ENCODE measurements around the gene SEZ6L. TPM values are rescaled to one million over a fixed set of nuclear protein-coding genes. Genes with fewer than 3 reads are reported as not detected.

The SEZ6L gene
- polyA plus RNA-seq, 2 of the 4 experiments (the other 2 are of a cell fraction): not detected

GRCh38 chr22:26295563-26296126 lies 126.4 kb downstream of the SEZ6L start:
- 11% methylated on average over 3 of the region's 3 CpGs for WGBS (ENCODE audit: missing lambda C conversion rate)
- ATAC-seq (no peak), FAIRE-seq (no peak), DNase-seq (ENCODE audit: low read depth in 1 of 2, low spot score in 1 of 2) (no peak)
- Histone ChIP-seq H3K4me1 (no peaks in the 10 kb centered on the region), H3K27ac (no peak overlapping the region), H3K4me3 (no peak overlapping the region), H3K4me2 (no peak overlapping the region), H3K9me3 (no peaks in the 10 kb centered on the region)
- no peak for TF ChIP-seq RFX5 (IDR thresholded peaks at IDR 0.05)
- TF ChIP-seq, protein P1, sequence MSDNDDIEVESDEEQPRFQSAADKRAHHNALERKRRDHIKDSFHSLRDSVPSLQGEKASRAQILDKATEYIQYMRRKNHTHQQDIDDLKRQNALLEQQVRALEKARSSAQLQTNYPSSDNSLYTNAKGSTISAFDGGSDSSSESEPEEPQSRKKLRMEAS (IDR thresholded peaks at IDR 0.05): no peak
- no peak for TF ChIP-seq HOXA7 (CRISPR knock-in tag; IDR thresholded peaks at IDR 0.05)
- TF ChIP-seq JUN (IDR thresholded peaks at IDR 0.05): no peak
- TF ChIP-seq SREBF2 (IDR thresholded peaks at IDR 0.05): no peak
- TF ChIP-seq FOXS1 (CRISPR knock-in tag; IDR thresholded peaks at IDR 0.05): no peak
- TF ChIP-seq FOSB (CRISPR knock-in tag; IDR thresholded peaks at IDR 0.05): no peak
- TF ChIP-seq POLR2A (IDR thresholded peaks at IDR 0.05; ENCODE audit: low read length): no peak
- no peak for TF ChIP-seq RAD21 (conservative IDR thresholded peaks at IDR 0.05 in 1 of 2, IDR thresholded peaks at IDR 0.05 in 1 of 2)
- TF ChIP-seq HDAC2 (IDR thresholded peaks at IDR 0.05): no peak
- no peak for TF ChIP-seq TP53 (CRISPR knock-in tag; IDR thresholded peaks at IDR 0.05)
- TF ChIP-seq HMGXB4 (CRISPR knock-in tag; IDR thresholded peaks at IDR 0.05; ENCODE audit: borderline replicate concordance): no peak
- TF ChIP-seq BHLHE40 (IDR thresholded peaks at IDR 0.05; ENCODE audit: low read depth, low read length): no peak
- no peak for TF ChIP-seq SMC3 (IDR thresholded peaks at IDR 0.05)
- TF ChIP-seq KDM1A (IDR thresholded peaks at IDR 0.05; ENCODE audit: low read depth): no peak
- TF ChIP-seq TFCP2L1 (CRISPR knock-in tag; IDR thresholded peaks at IDR 0.05): no peak
- no peak for TF ChIP-seq EHF (CRISPR knock-in tag; IDR thresholded peaks at IDR 0.05)
- no peak for TF ChIP-seq ATOH8 (CRISPR knock-in tag; IDR thresholded peaks at IDR 0.05; ENCODE audit: low read depth)
- ChIA-PET POLR2A (no interaction called here), CTCF (no interaction called here)

DNA sequence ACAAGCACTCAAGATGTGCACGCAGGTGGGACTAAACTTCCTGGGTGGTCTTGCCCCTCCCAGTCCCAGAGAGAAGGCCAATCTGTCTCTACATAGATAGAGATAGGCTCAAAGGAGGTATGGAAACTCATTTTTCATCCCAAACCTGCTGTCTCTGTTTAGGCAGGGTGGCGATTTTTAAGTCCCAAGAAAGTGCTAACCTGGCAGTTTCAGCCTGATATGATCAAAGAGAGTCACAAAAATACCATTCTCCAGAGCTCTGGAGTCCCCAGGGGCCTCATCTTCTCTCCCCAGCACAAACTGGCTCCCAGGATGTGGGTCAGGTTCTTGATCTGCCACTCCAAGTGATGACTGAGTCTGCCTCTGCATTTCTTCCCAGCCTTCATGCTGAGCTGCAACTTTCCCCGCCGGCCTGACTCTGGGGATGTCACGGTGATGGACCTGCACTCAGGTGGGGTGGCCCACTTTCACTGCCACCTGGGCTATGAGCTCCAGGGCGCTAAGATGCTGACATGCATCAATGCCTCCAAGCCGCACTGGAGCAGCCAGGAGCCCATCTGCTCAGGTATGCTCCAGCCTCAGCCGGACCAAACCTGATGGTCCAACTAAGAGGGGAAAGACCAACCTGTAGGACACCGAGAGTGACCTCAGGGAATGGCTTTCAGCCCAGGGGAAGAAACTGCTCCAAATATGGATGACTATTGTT lies 129.5 kb downstream of the SEZ6L start:
- ChIA-PET CTCF (interaction anchor here (0.6 to 1.6 kb wide), 2 partner anchors 10 to 518 kb away, joined by 3 read pairs; no protein-coding TSS in a partner anchor), POLR2A (no interaction called here)
- no peak for ATAC-seq
- DNase-seq (ENCODE audit: low read depth in 1 of 2, low spot score in 1 of 2): no peak
- WGBS (ENCODE audit: missing lambda C conversion rate): 3% methylated on average over 4 of the region's 9 CpGs
- Histone ChIP-seq H3K27ac (no peak overlapping the region), H3K4me2 (no peak overlapping the region), H3K9me3 (no peaks in the 10 kb centered on the region), H3K4me3 (no peak overlapping the region), H3K4me1 (no peaks in the 10 kb centered on the region)
- TF ChIP-seq HOXA7 (CRISPR knock-in tag; IDR thresholded peaks at IDR 0.05): no peak
- peak; percentile 62 for TF ChIP-seq MAFK (IDR thresholded peaks at IDR 0.05; ENCODE audit: partially characterized antibody)
- TF ChIP-seq, protein P2, sequence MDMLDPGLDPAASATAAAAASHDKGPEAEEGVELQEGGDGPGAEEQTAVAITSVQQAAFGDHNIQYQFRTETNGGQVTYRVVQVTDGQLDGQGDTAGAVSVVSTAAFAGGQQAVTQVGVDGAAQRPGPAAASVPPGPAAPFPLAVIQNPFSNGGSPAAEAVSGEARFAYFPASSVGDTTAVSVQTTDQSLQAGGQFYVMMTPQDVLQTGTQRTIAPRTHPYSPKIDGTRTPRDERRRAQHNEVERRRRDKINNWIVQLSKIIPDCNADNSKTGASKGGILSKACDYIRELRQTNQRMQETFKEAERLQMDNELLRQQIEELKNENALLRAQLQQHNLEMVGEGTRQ (IDR thresholded peaks at IDR 0.05): no peak
- no peak for FAIRE-seq

GRCh38 chr22:26302726-26303125 lies 133.5 kb downstream of the SEZ6L start:
- POLR2A ChIA-PET: no interaction called here
- no peak for DNase-seq (ENCODE audit: low read depth in 1 of 2, low spot score in 1 of 2)
- no peaks in the 10 kb centered on the region for H3K4me1 ChIP-seq
- ATAC-seq: no peak
- no peak for FAIRE-seq
- CTCF ChIA-PET: interaction anchor here (1.2 kb wide), 1 partner anchor 19 kb away, joined by 3 read pairs; no protein-coding TSS in a partner anchor
- no peaks in the 10 kb centered on the region for H3K9me3 ChIP-seq
- H3K4me3 ChIP-seq: no peak overlapping the region
- H3K27ac ChIP-seq: no peak overlapping the region
- WGBS (ENCODE audit: missing lambda C conversion rate): 0% methylated on average over 4 of the region's 4 CpGs
- no peak overlapping the region for H3K4me2 ChIP-seq
- no peak for TF ChIP-seq ZFP36 (IDR thresholded peaks at IDR 0.05; ENCODE audit: borderline replicate concordance, partially characterized antibody)
- no peak for TF ChIP-seq CBX8 (IDR thresholded peaks at IDR 0.05)
- no peak for TF ChIP-seq SREBF2 (IDR thresholded peaks at IDR 0.05)
- TF ChIP-seq, protein P2 (IDR thresholded peaks at IDR 0.05): no peak
- no peak for TF ChIP-seq EHF (CRISPR knock-in tag; IDR thresholded peaks at IDR 0.05)
- no peak for TF ChIP-seq HOXB13 (CRISPR knock-in tag; IDR thresholded peaks at IDR 0.05; ENCODE audit: low read depth)
- no peak for TF ChIP-seq FOSB (CRISPR knock-in tag; IDR thresholded peaks at IDR 0.05)
- no peak for TF ChIP-seq CBX2 (IDR thresholded peaks at IDR 0.05; ENCODE audit: borderline replicate concordance, low read depth)
- TF ChIP-seq POLR2AphosphoS2 (conservative IDR thresholded peaks at IDR 0.05; ENCODE audit: low read length): no peak
- no peak for TF ChIP-seq SMC3 (IDR thresholded peaks at IDR 0.05)
- TF ChIP-seq, protein P3, sequence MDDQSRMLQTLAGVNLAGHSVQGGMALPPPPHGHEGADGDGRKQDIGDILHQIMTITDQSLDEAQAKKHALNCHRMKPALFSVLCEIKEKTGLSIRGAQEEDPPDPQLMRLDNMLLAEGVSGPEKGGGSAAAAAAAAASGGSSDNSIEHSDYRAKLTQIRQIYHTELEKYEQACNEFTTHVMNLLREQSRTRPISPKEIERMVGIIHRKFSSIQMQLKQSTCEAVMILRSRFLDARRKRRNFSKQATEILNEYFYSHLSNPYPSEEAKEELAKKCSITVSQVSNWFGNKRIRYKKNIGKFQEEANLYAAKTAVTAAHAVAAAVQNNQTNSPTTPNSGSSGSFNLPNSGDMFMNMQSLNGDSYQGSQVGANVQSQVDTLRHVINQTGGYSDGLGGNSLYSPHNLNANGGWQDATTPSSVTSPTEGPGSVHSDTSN (IDR thresholded peaks at IDR 0.05): no peak
- no peak for TF ChIP-seq RARB (CRISPR knock-in tag; IDR thresholded peaks at IDR 0.05)
- TF ChIP-seq, protein P4, sequence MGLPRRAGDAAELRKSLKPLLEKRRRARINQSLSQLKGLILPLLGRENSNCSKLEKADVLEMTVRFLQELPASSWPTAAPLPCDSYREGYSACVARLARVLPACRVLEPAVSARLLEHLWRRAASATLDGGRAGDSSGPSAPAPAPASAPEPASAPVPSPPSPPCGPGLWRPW (IDR thresholded peaks at IDR 0.05): no peak
- no peak for TF ChIP-seq ZC3H11A (IDR thresholded peaks at IDR 0.05)
- TF ChIP-seq NPAS2 (CRISPR knock-in tag; IDR thresholded peaks at IDR 0.05; ENCODE audit: borderline replicate concordance): no peak

Measured in A549 (cell line).